Activated gamma-delta T cell treated with anti-CD3 and anti-CD28 coated beads, Interleukin-2, amount 50 U/mL, for 16 hours (primary cell): ENCODE measurements around the gene ALOX12.
"Not testable (repeated sequence)": the region's sequence is repeated elsewhere in the genome, so short reads cannot be mapped to it uniquely, and the experiment has no call there.

Experiments used
- DNase-seq: peaks from one replicate; pipeline ENCODE4 v3.0.0-alpha.2; 2020; ENCODE audit warnings: low read depth

Gene ALOX12

DNA sequence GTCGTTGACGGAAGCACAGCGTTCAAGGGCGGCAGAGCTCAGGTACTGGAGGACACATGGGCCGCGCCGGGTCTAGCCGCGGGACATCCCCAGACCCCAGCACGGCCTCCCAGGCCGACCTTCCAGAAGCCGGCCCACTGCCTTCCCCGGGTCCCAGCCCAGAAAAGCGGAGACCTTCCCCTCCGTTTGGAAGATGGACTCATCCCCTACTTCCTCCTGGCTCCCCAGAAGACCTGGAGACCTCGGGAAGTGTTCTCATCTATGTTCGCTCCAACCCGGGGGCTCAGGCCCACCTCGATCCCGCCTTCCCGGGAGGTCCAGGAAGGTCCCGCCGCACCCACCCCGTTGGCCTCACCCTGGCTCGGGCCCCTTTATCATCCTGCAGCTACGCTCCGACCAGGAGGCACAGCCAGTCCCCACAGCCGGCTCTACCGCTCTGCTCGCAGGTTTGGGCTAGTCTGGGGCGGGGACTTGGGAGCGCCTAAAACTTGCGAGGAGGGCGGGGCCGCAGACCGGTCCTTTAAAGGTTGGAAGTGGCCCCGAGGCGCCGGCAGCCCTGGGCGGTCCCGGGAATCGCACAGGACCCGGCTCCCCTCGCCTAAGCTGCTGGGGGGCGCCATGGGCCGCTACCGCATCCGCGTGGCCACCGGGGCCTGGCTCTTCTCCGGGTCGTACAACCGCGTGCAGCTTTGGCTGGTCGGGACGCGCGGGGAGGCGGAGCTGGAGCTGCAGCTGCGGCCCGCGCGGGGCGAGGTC, at the start of gene ALOX12:
Gene ALOX12 (plus strand): TSS at position 550 of the 756 bp plus-strand sequence. CDS start 69 bp downstream, at position 619.
- DNase-seq = no peak

GRCh38 chr17:6947745-6948144, 48.1 kb upstream of the ALOX12 start:
- DNase-seq = no peak

DNA sequence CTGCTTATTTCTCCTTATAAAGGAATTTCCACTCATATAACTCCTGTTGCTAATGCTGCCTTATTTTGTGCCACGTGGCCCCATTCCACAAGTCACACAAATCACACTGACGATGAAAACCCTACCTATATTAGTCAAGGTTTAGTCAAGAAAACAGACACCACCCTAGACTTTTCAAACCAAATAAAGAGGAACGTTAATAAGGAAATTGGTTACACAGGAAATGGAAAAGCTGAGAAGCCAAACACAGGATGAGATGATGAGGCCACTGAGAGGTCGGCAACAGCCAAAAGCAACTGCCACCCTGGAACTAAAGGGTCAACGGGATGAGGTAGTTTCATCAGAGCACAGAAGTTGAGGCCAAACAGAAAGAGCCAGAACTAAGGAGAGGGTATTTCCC, 47.3 kb upstream of the ALOX12 start:
- DNase-seq = no peak

GRCh38 chr17:6948976-6949375, 46.9 kb upstream of the ALOX12 start:
- DNase-seq = no peak

- not testable (repeated sequence) for DNase-seq
These were observed 44.9 kb upstream of the ALOX12 start for GRCh38 chr17:6950938-6951337.

GRCh38 chr17:6953689-6954088, 42.2 kb upstream of the ALOX12 start:
- DNase-seq = no peak

DNA sequence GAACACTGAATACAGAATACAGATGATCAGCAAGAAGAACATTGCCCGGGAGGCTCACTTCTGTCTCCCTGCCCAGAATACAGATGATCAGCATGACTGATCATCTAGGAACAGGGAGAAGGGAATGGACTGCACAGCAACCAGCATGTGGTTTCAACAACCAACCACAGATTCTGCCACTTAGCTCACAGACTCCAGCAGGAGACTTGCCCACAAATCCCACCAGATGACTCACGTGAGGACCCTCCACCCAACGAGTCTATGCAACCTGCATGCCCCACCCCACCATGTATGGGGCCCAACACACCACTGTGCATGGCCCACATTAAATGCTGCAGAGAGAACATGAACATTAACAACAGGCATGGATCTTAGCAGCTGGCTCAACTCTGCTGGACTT, 36.1 kb upstream of the ALOX12 start:
- DNase-seq = no peak

DNA sequence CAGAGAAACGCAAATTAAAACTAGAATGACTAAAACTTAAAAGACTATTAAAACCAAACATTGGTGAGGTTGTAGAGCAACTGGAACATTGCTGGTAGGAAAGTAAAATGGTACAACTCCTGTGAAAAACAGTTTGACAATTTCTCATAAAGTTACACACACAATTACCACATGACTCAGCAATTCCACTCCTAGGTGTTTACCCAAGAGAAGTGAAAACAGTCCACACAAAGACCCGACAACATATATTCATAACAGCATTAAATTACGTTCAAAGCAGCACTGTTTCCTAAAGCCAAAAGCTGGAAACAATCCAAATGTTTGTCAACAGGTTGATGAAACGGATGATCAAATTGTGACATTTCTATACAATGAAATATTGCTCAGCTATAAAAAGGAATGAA, 26.5 kb upstream of the ALOX12 start:
- DNase-seq = no peak

GRCh38 chr17:6970992-6971391, 24.9 kb upstream of the ALOX12 start:
- no peak for DNase-seq

- not testable (repeated sequence) for DNase-seq
These were observed 16.4 kb upstream of the ALOX12 start for GRCh38 chr17:6979440-6979839.

GRCh38 chr17:6981426-6981825, 14.4 kb upstream of the ALOX12 start:
- DNase-seq = no peak

DNA sequence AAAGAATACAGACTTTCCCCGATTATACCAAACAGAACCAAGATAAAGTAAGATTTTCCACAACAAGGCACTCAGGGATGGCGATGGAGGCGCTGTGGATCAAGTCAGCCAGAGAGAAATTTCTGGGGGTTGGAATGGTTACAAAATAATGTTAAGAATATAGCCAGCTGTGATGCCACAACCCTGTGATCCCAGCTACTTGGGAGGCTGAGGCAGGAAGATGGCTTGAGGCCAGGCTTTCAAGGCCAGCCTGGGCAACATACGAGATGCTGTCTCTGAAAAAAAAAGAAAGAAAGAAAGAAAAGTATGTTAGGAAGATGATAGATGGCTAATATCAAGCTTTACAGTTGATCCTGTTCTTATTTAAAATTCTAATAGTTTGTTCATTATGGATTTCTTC, 10.6 kb upstream of the ALOX12 start:
- DNase-seq = no peak

- no peak for DNase-seq
These were observed 9.2 kb upstream of the ALOX12 start for GRCh38 chr17:6986676-6987075.

DNA sequence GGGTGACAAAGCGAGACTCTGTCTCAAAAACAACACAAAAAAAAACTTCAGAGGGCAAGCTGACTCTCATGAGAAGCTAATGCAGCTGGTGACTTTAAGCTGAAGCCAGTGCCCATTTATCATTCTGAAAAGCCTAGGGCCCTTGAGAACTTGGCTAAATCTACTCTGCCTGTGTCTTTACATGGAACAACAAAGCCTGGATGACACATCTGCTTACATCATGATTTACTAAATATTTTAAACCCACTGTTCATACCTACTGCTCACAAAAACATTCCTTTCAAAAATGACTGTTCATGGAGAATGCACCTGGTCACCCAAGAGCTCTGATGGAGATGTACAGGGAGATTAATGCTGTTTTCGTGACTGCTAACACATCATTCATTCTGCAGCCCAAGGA, 6.1 kb upstream of the ALOX12 start:
- no peak for DNase-seq

- not testable (repeated sequence) for DNase-seq
These were observed 2.2 kb upstream of the ALOX12 start for GRCh38 chr17:6993613-6994056.

DNA sequence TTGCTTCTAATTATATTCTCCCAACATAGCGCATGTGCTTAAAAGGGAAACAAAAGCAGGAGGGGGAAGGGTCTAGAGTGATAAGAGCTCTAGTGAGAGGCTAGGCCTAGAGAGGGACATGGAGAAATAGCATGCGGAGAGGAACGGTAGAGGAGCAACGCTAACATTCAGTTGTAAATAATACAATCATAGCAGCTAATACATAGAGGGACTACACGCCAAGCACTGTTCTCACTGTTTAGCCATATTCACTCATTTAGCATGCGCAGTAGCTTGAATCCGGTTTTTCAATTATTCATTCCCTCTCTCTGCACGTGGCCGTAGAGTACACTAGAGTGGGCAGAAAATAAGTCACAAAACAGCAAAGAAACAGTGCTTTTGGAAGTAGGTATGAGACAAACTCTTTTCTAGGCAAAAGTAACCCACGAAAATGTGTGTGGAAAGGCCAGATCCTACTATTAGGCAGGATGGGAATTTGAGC, 1.7 kb upstream of the ALOX12 start:
- no peak for DNase-seq

- DNase-seq = no peak
These were observed 1.1 kb upstream of the ALOX12 start for GRCh38 chr17:6994666-6995256.

DNA sequence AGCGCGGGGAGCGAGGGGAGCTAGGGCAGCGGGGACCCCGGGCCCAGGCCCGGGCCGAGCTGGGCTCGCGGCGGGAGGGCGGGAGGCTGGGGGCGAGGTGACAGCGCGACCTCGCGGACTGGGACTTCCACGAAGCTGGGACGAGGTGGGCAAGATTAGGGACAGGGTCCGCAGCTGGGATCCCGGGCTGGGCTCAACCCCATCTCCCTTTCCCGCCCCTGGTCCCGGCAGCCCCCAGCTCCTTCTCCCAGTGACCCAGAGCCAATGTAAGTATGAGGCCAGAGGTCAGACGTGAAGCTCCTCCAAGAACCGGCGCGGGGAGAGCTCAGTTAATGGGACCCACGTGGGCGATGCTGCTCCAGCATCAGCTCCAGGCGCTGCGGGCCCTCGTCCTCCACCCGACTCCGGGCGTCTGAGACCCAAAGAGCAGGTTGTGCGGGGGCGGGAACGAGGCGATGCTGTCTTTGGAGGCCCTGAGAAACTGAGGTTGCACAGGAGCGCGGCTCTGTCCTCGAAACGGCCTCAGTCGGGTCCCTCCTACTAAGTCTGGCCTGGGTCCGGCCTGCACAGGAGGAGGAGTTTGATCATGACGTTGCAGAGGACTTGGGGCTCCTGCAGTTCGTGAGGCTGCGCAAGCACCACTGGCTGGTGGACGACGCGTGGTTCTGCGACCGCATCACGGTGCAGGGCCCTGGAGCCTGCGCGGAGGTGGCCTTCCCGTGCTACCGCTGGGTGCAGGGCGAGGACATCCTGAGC, 585 bp downstream of the ALOX12 start:
- no peak for DNase-seq

GRCh38 chr17:6997171-6997570, 1.3 kb downstream of the ALOX12 start:
- DNase-seq = no peak

DNA sequence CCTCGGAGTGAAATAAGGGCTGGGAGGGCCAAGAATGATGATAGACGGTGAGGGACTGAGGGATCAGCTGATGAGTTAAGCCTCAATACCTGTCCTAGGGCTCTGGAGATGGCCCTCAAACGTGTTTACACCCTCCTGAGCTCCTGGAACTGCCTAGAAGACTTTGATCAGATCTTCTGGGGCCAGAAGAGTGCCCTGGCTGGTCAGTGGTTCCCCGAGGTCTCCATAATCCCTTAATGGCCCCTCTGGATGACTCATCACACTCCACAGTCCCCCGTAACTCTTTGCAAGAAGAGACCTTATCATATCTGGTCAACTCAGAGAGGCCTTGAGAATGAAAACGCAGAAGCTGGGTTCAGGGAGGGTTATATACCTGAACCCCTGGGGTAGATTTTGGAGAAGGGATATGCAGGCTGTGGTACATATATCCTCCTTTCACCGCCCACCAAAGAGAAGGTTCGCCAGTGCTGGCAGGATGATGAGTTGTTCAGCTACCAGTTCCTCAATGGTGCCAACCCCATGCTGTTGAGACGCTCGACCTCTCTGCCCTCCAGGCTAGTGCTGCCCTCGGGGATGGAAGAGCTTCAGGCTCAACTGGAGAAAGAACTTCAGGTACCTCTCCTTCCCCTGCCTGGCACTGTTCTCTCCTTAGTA, 3.1 kb downstream of the ALOX12 start:
- DNase-seq = no peak

DNA sequence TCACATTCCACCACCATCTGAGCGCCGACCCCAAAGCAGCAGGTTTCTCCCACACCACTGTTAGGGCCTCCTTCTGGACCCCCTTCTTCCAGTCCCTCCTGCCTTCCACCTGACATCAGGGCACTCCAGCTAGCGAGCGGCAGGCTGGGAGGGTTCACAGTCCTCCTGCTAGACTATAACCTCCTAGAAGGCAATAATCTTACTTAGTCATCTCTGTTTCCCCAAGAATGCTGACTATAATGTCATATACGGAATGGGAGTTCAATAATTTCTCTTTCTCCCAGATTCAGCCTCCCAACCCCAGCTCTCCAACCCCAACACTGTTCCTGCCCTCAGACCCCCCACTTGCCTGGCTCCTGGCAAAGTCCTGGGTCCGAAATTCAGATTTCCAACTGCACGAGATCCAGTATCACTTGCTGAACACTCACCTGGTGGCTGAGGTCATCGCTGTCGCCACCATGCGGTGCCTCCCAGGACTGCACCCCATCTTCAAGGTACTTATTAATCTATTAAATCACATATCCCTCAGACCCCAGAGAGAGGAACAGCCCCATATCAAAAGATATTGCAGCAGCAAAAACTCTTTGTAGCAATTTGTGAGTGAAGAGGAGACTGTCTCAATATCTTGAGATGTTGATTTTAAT, 5.6 kb downstream of the ALOX12 start:
- no peak for DNase-seq
